ENCODE data around the gene FGF14.
"Not testable (repeated sequence)": the region's sequence is repeated elsewhere in the genome, so short reads cannot be mapped to it uniquely, and the experiment has no call there.

The FGF14 gene

GRCh38 chr13:102021777-102022176 lies 380.1 kb downstream of the FGF14 start:
- DNase-seq = no peak

- DNase-seq = no peak
Observed at GRCh38 chr13:102020611-102021216, 381.1 kb downstream of the FGF14 start.

- DNase-seq = no peak
Observed at GRCh38 chr13:102018716-102019115, 383.1 kb downstream of the FGF14 start.

- DNase-seq = no peak
Observed at GRCh38 chr13:102017248-102017647, 384.6 kb downstream of the FGF14 start.

- DNase-seq = no peak
Observed at GRCh38 chr13:102012299-102013293, 389.3 kb downstream of the FGF14 start.

GRCh38 chr13:102011455-102011854 lies 390.4 kb downstream of the FGF14 start:
- not testable (repeated sequence) for DNase-seq

GRCh38 chr13:102003848-102004570 lies 397.8 kb downstream of the FGF14 start:
- no peak for DNase-seq

- no peak for DNase-seq
Observed at GRCh38 chr13:102002287-102002686, 399.6 kb downstream of the FGF14 start.

GRCh38 chr13:102000764-102001163 lies 401.1 kb downstream of the FGF14 start:
- no peak for DNase-seq

GRCh38 chr13:101998129-101998528 lies 403.7 kb downstream of the FGF14 start:
- no peak for DNase-seq

- DNase-seq = no peak
Observed at GRCh38 chr13:101996954-101997353, 404.9 kb downstream of the FGF14 start.

GRCh38 chr13:101989798-101990350 lies 412.0 kb downstream of the FGF14 start:
- no peak for DNase-seq

GRCh38 chr13:101988140-101988539 lies 413.7 kb downstream of the FGF14 start:
- DNase-seq = no peak

GRCh38 chr13:101986316-101986715 lies 415.5 kb downstream of the FGF14 start:
- DNase-seq = no peak

GRCh38 chr13:101985321-101985720 lies 416.5 kb downstream of the FGF14 start:
- DNase-seq = no peak

GRCh38 chr13:101982903-101983302 lies 418.9 kb downstream of the FGF14 start:
- DNase-seq = no peak

- DNase-seq = no peak
Observed at GRCh38 chr13:101979825-101980224, 422.0 kb downstream of the FGF14 start.

GRCh38 chr13:101978552-101979315 lies 423.1 kb downstream of the FGF14 start:
- no peak for DNase-seq

GRCh38 chr13:101977475-101977874 lies 424.4 kb downstream of the FGF14 start:
- no peak for DNase-seq

GRCh38 chr13:101972191-101972590 lies 429.7 kb downstream of the FGF14 start:
- DNase-seq = no peak

- no peak for DNase-seq
Observed at GRCh38 chr13:101970341-101970740, 431.5 kb downstream of the FGF14 start.

GRCh38 chr13:101967781-101968180 lies 434.1 kb downstream of the FGF14 start:
- no peak for DNase-seq

All from inflammatory macrophage treated with lipopolysaccharide for 4 hours (primary cell).